Activated naive CD8-positive, alpha-beta T cell treated with anti-CD3 and anti-CD28 coated beads for 36 hours (primary cell): Measurements from ENCODE around the gene PTPDC1. TPM values are rescaled to one million over a fixed set of nuclear protein-coding genes. Genes with fewer than 3 reads are reported as not detected.

Source experiments
- DNase-seq: peaks from one replicate; pipeline ENCODE4 v3.0.0; 2021
- H3K27ac Mint-ChIP-seq: one replicate; pipeline ENCODE4 v1.8.0; 2022; ENCODE audit warnings: mild to moderate bottlenecking, moderate library complexity, mixed read lengths
- H3K27me3 Mint-ChIP-seq: one replicate; pipeline ENCODE4 v1.8.0; 2022; ENCODE audit warnings: mild to moderate bottlenecking, mixed read lengths
- H3K36me3 Mint-ChIP-seq: one replicate; pipeline ENCODE4 v1.8.0; 2021; ENCODE audit warnings: mild to moderate bottlenecking, mixed read lengths
- H3K4me1 Mint-ChIP-seq: one replicate; pipeline ENCODE4 v1.8.0; 2021; ENCODE audit warnings: mixed read lengths
- H3K4me3 Mint-ChIP-seq: one replicate; pipeline ENCODE4 v1.8.0; 2022; ENCODE audit warnings: mild to moderate bottlenecking, moderate library complexity, mixed read lengths
- H3K9me3 Mint-ChIP-seq: one replicate; pipeline ENCODE4 v1.8.0; 2022; ENCODE audit warnings: mixed read lengths
- total RNA-seq, 2 experiments: library from RNA; stranded (reverse); gene quantifications; one replicate each; pipeline ENCODE4 v1.2.3, GENCODE V29; 2021

PTPDC1 gene
- total RNA-seq, 2 experiments from 2014 or later, result 5.8 to 6.0 TPM

- Mint-ChIP-seq H3K4me1 (peaks cover 2% of the 10 kb centered on the region), H3K36me3 (no peaks in the 10 kb centered on the region), H3K27me3 (no peaks in the 10 kb centered on the region), H3K27ac (no peak overlapping the region), H3K4me3 (no peak overlapping the region), H3K9me3 (no peaks in the 10 kb centered on the region)
- DNase-seq, result no peak
Observed at GRCh38 chr9:94147776-94148175, 63.5 kb downstream of the PTPDC1 start.

DNA sequence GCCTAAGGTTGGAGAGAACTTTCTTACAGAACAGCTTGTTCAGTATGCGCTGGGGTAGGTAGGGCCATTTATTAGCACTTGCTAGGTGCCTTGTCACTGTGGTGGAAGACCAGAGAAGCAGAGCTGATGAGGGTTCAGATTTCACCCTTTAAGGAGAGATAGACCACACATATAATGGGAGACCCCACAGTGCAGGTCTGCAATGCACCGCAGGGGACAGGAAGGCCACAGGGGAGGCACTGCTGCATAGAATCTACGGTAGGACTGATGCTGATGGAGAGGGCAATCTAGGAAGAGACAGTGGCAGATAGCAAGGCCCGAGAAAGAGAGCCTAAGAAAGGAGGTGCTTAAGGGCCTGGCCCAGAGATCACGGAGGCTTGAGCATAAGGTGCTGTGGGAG is 64.2 kb downstream of the PTPDC1 start:
- Mint-ChIP-seq H3K36me3 (no peaks in the 10 kb centered on the region), H3K4me3 (no peak overlapping the region), H3K4me1 (peaks cover 3% of the 10 kb centered on the region), H3K27ac (no peak overlapping the region), H3K27me3 (no peaks in the 10 kb centered on the region), H3K9me3 (no peaks in the 10 kb centered on the region)
- no peak for DNase-seq

GRCh38 chr9:94149696-94150095 is 65.4 kb downstream of the PTPDC1 start:
- no peak overlapping the region for H3K4me3 Mint-ChIP-seq
- peaks cover 2% of the 10 kb centered on the region for H3K36me3 Mint-ChIP-seq
- H3K27ac Mint-ChIP-seq, result no peak overlapping the region

GRCh38 chr9:94150279-94150828 is 66.1 kb downstream of the PTPDC1 start:
- no peak for DNase-seq
- H3K27me3 Mint-ChIP-seq, result no peaks in the 10 kb centered on the region
- no peak overlapping the region for H3K4me3 Mint-ChIP-seq
- no peak overlapping the region for H3K27ac Mint-ChIP-seq
- H3K9me3 Mint-ChIP-seq, result peaks cover 4% of the 10 kb centered on the region
- H3K36me3 Mint-ChIP-seq, result peaks cover 2% of the 10 kb centered on the region
- peaks cover 14% of the 10 kb centered on the region for H3K4me1 Mint-ChIP-seq

More at GRCh38 chr9:94149696-94150095, 65.4 kb downstream of the PTPDC1 start:
- peaks cover 2% of the 10 kb centered on the region for H3K9me3 Mint-ChIP-seq
- DNase-seq, result no peak
- peaks cover 14% of the 10 kb centered on the region for H3K4me1 Mint-ChIP-seq
- H3K27me3 Mint-ChIP-seq, result no peaks in the 10 kb centered on the region

DNA sequence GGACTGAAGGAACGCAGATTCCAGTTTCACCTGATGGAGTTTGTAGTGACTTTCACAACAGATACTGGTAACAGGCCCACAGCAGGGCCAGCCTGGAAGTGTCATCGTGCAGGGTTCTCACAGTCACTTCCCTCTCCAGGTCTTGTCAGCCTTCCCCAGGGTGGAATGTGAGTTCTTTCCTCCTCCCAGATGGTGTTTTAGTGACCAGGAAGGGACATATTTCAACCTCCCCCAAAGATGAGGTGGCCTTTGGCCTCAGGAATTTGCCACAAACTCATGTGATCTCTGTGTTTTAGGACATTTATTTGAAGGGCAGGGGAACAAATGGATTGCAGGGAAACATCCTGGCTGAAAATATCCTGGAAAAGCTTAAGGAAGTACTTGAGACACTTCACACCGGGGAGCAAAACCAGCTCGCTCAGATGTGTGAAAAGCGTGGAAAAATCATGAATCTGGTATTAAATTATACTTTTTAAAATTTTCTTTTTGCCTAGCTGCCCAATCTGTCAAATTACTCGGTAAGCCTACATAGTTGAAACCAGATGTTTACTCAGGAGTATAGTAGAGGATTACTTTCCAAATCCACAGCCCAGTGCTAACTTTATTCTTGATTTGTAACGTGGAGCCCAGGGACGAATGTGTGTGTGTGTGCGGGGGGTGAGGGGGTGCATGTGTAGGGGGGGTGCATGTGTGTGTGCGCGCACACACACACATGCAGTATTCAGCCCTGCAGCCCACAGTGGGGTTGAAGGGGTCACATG is 66.8 kb downstream of the PTPDC1 start:
- Mint-ChIP-seq H3K36me3 (peaks cover 2% of the 10 kb centered on the region), H3K9me3 (peaks cover 4% of the 10 kb centered on the region), H3K27me3 (no peaks in the 10 kb centered on the region), H3K27ac (no peak overlapping the region), H3K4me3 (no peak overlapping the region), H3K4me1 (peaks cover 14% of the 10 kb centered on the region)
- no peak for DNase-seq

GRCh38 chr9:94153905-94154304 is 69.6 kb downstream of the PTPDC1 start:
- Mint-ChIP-seq H3K27me3 (no peaks in the 10 kb centered on the region), H3K4me1 (peaks cover 19% of the 10 kb centered on the region), H3K36me3 (peaks cover 2% of the 10 kb centered on the region), H3K9me3 (peaks cover 4% of the 10 kb centered on the region), H3K27ac (peak overlapping the region; percentile 69), H3K4me3 (no peak overlapping the region)
- no peak for DNase-seq

GRCh38 chr9:94156348-94157049 is 72.2 kb downstream of the PTPDC1 start:
- no peak for DNase-seq
- no peaks in the 10 kb centered on the region for H3K27me3 Mint-ChIP-seq
- H3K4me1 Mint-ChIP-seq, result peaks cover 21% of the 10 kb centered on the region
- H3K27ac Mint-ChIP-seq, result no peak overlapping the region
- H3K4me3 Mint-ChIP-seq, result no peak overlapping the region
- peaks cover 2% of the 10 kb centered on the region for H3K36me3 Mint-ChIP-seq
- peaks cover 4% of the 10 kb centered on the region for H3K9me3 Mint-ChIP-seq

DNA sequence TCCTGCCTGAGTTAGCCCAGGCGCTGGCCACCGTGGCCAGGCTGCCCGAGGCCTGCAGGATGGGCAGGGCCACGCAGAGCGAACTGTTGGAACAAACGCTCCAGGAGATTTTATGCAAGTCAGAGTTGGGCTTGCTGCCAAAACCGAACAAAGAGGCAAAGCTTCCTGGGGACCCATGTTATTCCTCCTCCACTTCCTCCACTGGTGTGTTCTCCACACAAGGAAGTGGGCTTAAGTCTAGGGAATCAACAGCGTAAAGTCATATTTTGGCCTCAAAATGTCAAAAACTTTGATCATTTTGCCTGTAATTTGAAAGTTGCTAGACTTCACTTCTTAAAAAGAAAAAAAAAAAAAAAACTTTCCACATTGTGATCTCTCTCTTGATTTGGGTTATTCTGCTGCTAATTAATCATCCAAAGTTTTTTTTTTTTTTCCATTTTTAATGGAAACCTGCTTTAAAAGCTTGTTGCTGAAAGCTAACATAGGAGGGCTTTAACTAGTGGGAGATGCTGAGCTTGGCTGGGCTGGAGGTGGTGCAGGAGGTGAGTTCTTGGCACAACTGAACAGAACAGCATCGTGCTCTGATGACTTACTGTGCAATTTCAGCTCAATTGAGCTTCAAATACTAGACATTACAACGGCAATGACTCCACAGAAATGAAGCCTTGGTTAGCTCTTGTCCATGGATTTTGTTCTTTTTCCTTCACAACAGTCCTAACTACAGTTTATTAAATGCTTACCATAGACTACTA is 73.0 kb downstream of the PTPDC1 start:
- Mint-ChIP-seq H3K36me3 (peaks cover 2% of the 10 kb centered on the region), H3K27me3 (no peaks in the 10 kb centered on the region), H3K9me3 (peaks cover 4% of the 10 kb centered on the region), H3K4me1 (peaks cover 21% of the 10 kb centered on the region), H3K27ac (no peak overlapping the region), H3K4me3 (no peak overlapping the region)
- DNase-seq, result no peak

Other genes with a start within 250 kb of the PTPDC1 start
- gene BARX1, start 129.1 kb upstream of the PTPDC1 start, total RNA-seq, result 1 to 10 TPM; 2.9 to 3.8 TPM
- 1 to 10 TPM; 4.2 to 5.0 TPM for gene ZNF169, start 174.8 kb downstream of the PTPDC1 start, total RNA-seq
- gene NUTM2F, start 244.2 kb downstream of the PTPDC1 start, total RNA-seq, result not detected